Endothelial cell (in vitro differentiated cells): ENCODE results near the gene PLOD3. TPM values are rescaled to one million over a fixed set of nuclear protein-coding genes. Genes with fewer than 3 reads are reported as not detected.

Experiments
- DNase-seq: peaks from one replicate; pipeline ENCODE4 v3.0.0; 2021; ENCODE audit warnings: low spot score
- H3K27ac Mint-ChIP-seq: one replicate; pipeline ENCODE4 v1.8.0; 2021; ENCODE audit warnings: mixed read lengths, inconsistent platforms; ENCODE audit not compliant: unreplicated experiment
- H3K27me3 Mint-ChIP-seq: one replicate; pipeline ENCODE4 v1.8.0; 2021; ENCODE audit warnings: mild to moderate bottlenecking, moderate library complexity, mixed read lengths, inconsistent platforms; ENCODE audit not compliant: unreplicated experiment
- H3K36me3 Mint-ChIP-seq: one replicate; pipeline ENCODE4 v1.8.0; 2021; ENCODE audit warnings: mild to moderate bottlenecking, low read depth, mixed read lengths, inconsistent platforms; ENCODE audit not compliant: unreplicated experiment
- H3K4me1 Mint-ChIP-seq: one replicate; pipeline ENCODE4 v1.8.0; 2021; ENCODE audit warnings: mild to moderate bottlenecking, mixed read lengths, inconsistent platforms; ENCODE audit not compliant: unreplicated experiment
- H3K4me3 Mint-ChIP-seq: one replicate; pipeline ENCODE4 v1.8.0; 2021; ENCODE audit warnings: mild to moderate bottlenecking, mixed read lengths, inconsistent platforms; ENCODE audit not compliant: unreplicated experiment
- H3K9me3 Mint-ChIP-seq: one replicate; pipeline ENCODE4 v1.8.0; 2021; ENCODE audit warnings: mixed read lengths, inconsistent platforms; ENCODE audit not compliant: unreplicated experiment
- total RNA-seq: library from RNA; stranded (reverse); fragmentation: NEBNext Ultra II Directional; extraction: Animal tissue kit (Norgen Biotek cat#: 25700); gene quantifications from one replicate; pipeline ENCODE4 v1.2.1, GENCODE V29; 2021; ENCODE audit not compliant: unreplicated experiment
- TF ChIP-seq, protein P1 (sequence below): fragments of 200-600 bp; sonication (generic); IDR thresholded peaks from one replicate; pipeline ENCODE4 v1.5.0; 2021; ENCODE audit warnings: antibody characterized with exemption; ENCODE audit not compliant: unreplicated experiment

Gene PLOD3
- total RNA-seq, 1 donor from 2014 or later: 73.0 TPM

DNA sequence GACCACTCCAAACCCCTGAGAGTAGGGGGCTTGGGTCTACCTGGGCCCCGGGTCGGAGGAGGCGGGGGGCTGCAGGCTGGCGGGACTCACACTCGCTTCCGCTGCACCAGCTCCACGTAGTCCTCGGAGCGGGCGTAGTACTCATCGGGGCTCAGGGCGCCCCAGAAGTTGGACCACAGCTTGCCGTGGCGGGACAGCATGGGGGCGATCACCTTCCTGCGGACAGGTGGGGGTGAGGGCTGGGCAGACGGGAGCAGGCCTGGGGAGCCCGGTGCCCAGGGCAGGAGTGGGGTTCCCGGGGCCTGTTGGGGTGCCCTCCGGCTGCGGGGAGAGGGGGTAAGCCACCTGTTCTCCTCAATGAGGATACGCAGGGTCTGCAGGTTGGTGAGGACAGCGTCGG, 5.9 kb downstream of the PLOD3 start:
- no peak overlapping the region for H3K27ac Mint-ChIP-seq
- peaks cover 3% of the 10 kb centered on the region for H3K4me1 Mint-ChIP-seq
- H3K27me3 Mint-ChIP-seq: peaks cover 6% of the 10 kb centered on the region
- H3K4me3 Mint-ChIP-seq: peak overlapping the region; percentile 73
- DNase-seq: no peak
- TF ChIP-seq, protein P1, sequence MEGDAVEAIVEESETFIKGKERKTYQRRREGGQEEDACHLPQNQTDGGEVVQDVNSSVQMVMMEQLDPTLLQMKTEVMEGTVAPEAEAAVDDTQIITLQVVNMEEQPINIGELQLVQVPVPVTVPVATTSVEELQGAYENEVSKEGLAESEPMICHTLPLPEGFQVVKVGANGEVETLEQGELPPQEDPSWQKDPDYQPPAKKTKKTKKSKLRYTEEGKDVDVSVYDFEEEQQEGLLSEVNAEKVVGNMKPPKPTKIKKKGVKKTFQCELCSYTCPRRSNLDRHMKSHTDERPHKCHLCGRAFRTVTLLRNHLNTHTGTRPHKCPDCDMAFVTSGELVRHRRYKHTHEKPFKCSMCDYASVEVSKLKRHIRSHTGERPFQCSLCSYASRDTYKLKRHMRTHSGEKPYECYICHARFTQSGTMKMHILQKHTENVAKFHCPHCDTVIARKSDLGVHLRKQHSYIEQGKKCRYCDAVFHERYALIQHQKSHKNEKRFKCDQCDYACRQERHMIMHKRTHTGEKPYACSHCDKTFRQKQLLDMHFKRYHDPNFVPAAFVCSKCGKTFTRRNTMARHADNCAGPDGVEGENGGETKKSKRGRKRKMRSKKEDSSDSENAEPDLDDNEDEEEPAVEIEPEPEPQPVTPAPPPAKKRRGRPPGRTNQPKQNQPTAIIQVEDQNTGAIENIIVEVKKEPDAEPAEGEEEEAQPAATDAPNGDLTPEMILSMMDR: no peak
- peaks cover 10% of the 10 kb centered on the region for H3K36me3 Mint-ChIP-seq
- H3K9me3 Mint-ChIP-seq: no peaks in the 10 kb centered on the region

DNA sequence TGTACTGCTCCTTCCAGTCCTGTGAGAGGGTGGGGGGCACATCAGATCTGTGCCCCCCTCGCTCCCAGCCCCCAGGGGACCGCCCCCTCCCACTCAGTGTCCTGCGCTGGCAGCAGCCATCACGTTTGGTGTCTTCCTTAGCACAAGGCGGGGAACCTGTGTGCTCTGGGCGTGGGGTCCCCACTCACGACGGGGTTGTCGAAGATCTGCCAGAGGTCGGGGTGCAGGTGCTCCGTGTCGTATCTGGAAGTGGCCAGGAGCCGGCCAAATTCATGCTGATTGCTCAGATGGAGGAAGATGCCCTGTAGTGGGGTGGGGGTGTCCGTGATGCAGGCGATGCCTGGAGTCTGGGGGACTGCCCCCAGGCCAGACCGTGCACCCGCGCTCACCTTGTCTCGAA, 7.2 kb downstream of the PLOD3 start:
- no peaks in the 10 kb centered on the region for H3K4me1 Mint-ChIP-seq
- H3K27me3 Mint-ChIP-seq: peaks cover 4% of the 10 kb centered on the region
- peak overlapping the region; percentile 51 for H3K4me3 Mint-ChIP-seq
- TF ChIP-seq, protein P1: no peak
- no peak overlapping the region for H3K27ac Mint-ChIP-seq
- no peaks in the 10 kb centered on the region for H3K9me3 Mint-ChIP-seq
- DNase-seq: no peak
- peaks cover 10% of the 10 kb centered on the region for H3K36me3 Mint-ChIP-seq

DNA sequence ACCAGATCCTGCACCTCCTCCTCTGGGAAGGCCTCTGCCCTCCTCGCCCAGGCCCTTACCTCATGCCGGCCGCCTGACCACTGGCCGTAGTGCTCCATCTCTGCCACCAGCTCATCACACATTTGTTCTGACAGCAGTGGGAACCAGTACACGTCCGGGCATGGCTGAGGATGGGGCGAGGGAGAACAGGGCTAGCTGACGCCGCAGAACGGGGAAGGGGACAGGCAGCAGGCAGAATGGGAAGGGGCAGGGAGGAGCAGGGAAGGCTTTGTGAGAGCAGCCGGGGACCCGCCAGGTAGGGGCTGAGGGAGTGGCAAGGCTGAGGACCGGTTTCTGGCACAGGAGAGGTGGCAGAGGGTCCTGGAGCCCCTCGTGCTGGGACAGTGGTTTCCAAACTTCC, 8.6 kb downstream of the PLOD3 start:
- Mint-ChIP-seq H3K36me3 (peaks cover 10% of the 10 kb centered on the region), H3K9me3 (no peaks in the 10 kb centered on the region), H3K27ac (no peak overlapping the region), H3K27me3 (peaks cover 2% of the 10 kb centered on the region), H3K4me1 (no peaks in the 10 kb centered on the region), H3K4me3 (no peak overlapping the region)
- TF ChIP-seq, protein P1: no peak
- no peak for DNase-seq

DNA sequence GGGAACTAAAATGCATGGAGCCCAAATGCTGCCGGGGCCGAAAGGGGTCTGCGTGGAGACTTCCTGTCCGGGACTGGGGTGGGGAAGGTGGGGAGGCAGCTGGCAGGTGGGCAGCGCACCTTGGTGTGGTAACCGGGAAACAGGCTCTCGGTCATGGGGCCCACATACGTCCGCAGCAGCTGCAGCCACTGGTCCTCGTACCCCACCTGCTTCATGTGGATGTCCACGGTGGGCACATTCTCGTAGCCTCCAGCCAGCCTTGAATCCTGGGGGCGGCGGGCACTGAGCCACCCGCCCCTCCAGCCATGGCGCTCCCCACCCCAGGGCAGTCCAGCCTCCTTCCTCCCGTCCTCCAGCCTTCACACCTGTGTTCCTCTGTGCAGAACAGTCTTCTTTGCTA, 9.9 kb downstream of the PLOD3 start:
- H3K27me3 Mint-ChIP-seq: peaks cover 5% of the 10 kb centered on the region
- H3K36me3 Mint-ChIP-seq: peaks cover 10% of the 10 kb centered on the region
- H3K27ac Mint-ChIP-seq: no peak overlapping the region
- no peaks in the 10 kb centered on the region for H3K9me3 Mint-ChIP-seq
- no peak for DNase-seq
- TF ChIP-seq, protein P1: no peak
- H3K4me3 Mint-ChIP-seq: no peak overlapping the region
- H3K4me1 Mint-ChIP-seq: no peaks in the 10 kb centered on the region

DNA sequence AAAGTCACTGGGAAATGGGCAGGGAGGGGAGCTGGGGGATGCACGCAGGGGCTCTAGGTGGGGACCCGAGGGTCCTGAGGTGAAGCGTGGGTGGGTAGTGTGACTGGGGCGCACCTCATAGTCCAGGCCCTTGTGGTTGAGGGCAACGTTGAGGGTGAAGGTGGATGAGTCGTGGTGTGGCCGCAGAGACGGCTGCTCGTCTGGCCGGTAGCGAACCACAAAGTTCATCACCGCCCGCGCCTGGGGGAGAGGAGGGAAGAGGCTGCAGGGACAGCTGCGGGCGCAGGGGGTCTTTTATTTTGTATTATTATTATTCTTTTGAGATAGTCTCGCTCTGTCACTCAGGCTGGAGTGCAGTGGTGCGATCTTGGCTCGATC, 10.7 kb downstream of the PLOD3 start:
- H3K4me1 Mint-ChIP-seq: no peaks in the 10 kb centered on the region
- peaks cover 10% of the 10 kb centered on the region for H3K36me3 Mint-ChIP-seq
- DNase-seq: no peak
- H3K27me3 Mint-ChIP-seq: peaks cover 5% of the 10 kb centered on the region
- H3K27ac Mint-ChIP-seq: no peak overlapping the region
- TF ChIP-seq, protein P1: no peak
- H3K4me3 Mint-ChIP-seq: no peak overlapping the region
- H3K9me3 Mint-ChIP-seq: no peaks in the 10 kb centered on the region
